HCEC 1CT (cell line): ENCODE measurements around the gene FGF4.

ENCODE experiments used
- DNase-seq: peaks from one replicate; pipeline ENCODE4 v3.0.0-alpha.2; 2017

FGF4 gene

DNA sequence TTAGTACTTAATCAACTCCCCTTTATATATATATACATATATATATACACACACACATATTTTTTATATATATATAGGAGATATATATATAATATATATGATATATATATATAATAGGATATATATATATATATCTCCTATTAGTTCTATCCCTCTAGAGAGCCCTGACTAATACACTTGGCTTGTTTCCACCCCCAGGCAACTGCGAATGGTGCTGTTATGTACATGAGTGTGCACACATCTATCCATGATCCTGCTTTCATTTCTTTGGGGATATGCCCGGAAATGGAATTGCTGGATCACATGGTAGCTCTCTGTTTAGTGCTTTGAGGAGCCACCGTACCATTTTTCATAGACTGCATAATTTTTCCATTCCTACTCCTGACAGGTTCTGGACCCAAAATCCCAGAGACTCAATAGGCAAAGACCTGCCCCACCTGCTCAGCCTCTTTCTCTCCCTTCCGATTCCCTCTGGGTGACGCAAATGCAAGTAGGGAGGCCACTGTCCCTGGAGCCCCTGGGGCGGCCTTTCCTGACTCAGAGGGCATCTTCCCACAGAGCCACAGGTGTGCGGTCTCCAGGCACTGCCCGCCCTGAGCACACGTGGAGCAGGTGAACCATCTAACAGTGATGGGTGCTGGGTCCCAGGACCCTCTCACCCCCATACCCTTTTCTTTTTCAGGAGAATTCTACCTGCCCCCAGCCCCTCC is 32.1 kb upstream of the FGF4 start:
- no peak for DNase-seq

DNA sequence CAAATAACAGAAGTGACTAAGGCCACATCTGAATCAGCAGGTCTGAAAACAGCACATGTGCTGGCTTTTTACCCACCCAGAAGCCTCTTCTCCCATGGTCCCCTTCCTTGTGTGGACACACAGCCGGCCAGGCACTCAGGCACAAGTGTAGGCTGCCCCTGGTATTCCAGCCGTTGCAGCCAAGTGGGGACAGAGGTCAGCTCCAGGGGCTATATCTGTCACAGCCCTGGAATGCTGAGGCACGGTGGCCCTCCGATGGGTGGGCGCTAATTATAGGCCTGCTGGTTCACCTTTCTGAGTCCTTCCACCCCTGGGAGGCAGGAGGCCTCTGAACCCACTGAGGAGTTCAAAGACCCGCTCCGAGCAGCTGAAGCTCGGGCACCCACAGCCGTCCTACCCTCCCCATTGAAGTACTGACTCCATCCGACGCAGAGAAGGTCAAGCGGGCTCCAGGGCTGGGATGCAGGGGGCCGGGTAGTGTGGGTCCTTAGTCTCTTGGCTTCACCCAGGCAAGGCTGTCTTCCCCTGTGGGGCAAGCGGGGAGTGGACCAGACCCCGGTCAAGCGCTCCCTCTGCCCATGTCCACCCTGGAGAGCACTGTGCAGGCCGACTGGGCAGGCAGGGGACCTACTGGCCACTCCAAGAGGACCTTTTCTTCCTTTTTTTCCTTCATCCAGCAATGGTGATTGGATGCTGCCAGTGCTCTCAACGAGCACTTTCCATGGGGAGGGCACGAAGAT is 29.8 kb upstream of the FGF4 start:
- DNase-seq = no peak

DNA sequence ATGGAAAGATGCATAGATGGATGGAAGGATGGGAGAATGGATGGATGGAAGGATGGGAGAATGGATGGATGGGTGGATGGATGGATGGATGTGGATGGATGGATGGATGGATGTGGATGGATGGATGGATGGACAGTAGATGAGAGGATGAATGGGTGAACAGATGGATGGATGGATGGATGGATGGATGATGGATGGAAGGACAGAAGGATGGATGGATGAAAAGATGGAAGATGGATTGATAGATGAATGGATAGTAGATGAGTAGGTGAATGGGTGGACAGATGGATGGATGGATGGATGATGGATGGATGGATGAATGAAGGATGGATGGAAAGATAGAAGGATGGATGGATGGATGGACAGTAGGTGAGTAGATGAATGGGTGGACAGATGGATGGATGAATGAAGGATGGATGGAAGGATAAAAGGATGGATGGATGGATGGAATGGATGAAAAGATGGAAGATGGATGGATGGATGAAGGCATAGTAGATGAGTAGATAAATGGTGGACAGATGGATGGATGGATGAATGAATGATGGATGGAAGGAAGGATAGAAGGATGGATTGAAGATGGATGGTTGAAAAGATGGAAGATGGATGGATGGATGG is 28.6 kb upstream of the FGF4 start:
- DNase-seq = no peak

DNA sequence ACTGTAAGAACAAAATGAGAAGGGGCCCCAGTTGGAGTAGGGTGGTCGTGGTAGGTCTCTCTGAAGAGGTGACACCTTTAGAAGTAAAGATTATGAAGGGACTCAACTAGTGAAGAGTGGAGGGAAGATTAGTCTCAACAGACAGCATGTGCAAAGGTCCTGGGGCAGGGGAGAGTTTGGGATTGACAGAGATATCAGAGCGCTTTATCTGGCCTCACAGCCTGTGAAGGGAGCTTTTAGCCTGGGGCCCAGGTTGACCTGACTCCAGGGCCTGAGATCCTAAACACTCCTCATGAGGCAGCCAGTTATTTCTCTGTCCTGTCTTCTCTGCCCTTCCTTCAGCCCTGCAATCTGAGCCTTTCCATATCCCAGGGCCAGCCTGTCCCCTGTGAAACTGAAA is 27.9 kb upstream of the FGF4 start:
- DNase-seq = no peak

DNA sequence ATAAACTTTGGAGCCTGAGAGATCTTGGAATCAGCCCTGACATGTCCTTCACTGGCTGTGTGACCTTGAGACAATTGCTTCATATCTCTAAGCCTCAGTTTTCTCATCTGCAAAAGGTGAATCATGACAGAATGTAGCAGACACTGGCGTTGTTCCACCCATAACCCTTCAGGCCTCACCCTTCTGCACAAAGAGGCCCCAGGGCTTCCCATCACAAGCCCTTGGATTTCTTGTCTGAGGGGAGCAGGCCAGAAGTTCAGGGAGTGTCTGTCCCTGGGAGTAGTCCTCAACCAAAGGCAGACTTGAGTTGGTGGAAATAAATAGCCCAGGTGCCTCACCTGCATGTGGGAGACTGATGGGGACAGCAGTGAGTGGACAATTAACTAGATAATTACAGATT is 27.4 kb upstream of the FGF4 start:
- DNase-seq = no peak

DNA sequence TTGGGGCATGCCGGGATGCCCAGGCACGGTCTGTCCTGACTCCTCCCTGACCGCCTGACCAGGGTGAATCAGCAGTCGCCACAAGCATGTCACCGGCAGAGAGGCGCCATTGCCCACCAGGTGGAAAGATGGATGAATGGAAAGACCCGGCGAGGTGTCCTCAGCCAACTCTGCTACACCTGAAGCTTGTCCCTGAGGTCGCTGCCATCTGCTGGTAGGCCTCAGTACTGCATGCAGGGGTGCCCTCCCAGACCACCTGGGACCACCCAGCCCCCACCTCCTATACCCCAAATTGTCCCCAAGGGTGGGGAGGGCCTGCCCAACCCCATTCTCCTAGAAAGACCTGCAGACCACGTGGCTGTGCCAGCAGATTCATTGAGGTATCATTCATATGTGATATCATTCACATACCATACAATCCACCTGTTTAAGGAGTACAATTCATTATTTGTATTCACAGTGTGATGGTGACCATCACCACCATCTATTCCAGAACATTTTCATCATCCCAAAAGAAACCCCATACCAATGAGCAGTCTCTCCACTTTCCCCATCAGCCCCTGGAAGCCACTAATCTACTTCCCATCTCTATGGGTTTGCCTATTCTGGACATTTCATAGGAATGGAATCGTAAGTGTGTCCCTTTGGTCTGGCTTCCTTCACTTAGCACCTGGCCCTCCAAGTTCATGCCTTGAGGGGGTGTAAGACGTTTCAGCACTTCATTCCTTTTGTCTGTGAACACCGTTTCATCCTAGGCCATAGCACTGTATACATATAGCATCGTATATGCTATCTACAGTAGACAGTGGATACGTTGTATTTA is 26.6 kb upstream of the FGF4 start:
- no peak for DNase-seq

DNA sequence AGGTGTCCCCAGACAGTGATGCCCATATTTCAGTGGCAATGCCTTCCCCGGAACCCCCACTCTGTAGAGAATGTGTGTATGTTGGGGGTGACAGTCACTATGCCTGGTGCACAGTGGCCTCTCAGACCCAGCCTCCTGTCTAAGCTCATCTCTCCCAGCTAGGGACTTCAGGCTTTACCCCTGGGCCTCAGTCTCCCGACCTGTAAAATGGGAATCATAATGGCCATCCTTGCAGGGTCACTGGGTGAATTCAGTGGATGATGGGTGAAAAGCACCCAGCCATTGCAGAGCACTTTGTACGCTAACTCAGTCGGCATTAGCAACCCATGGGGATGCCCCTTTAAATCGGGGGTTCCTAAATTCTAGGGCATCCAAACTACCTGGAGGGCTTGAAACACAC is 25.1 kb upstream of the FGF4 start:
- no peak for DNase-seq

DNA sequence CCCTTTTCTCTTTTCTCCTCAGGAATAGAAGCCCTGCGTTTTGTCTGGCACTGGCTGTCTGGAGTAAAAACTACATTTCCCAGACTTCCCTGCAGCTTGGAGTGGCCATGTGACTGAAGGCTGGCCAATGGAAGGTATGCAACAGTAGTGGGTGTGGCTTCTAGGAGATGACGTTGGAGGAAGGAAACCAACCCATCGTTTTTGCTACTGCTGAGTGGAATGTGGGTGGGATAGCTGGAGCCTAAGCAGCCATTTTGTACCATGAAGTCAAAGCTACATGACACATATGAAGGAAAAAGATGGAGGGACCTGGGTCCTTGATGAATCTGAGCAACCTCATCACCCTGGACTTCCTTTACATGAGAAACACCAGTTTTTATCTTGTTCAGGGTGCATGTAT is 24.4 kb upstream of the FGF4 start:
- no peak for DNase-seq

DNA sequence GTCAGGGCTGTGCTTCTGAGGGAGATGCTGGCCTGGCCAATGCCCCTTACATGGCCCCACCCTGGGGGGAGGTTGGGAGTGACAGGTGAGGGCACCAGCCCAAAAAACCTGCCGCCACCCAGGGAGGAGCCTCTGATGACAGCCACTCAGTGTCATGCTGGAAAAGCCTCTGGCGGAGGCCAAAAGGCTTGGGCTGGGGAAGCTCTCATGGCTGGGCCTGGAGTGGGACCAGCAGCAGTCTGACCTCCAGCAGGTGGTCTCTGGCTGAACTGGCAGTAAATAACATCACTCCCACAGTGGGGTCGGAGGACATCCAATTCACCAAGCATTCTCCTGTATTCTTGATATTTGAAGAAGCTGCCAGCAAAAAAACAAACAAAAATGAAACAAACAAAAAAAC is 24.0 kb upstream of the FGF4 start:
- DNase-seq = no peak

DNA sequence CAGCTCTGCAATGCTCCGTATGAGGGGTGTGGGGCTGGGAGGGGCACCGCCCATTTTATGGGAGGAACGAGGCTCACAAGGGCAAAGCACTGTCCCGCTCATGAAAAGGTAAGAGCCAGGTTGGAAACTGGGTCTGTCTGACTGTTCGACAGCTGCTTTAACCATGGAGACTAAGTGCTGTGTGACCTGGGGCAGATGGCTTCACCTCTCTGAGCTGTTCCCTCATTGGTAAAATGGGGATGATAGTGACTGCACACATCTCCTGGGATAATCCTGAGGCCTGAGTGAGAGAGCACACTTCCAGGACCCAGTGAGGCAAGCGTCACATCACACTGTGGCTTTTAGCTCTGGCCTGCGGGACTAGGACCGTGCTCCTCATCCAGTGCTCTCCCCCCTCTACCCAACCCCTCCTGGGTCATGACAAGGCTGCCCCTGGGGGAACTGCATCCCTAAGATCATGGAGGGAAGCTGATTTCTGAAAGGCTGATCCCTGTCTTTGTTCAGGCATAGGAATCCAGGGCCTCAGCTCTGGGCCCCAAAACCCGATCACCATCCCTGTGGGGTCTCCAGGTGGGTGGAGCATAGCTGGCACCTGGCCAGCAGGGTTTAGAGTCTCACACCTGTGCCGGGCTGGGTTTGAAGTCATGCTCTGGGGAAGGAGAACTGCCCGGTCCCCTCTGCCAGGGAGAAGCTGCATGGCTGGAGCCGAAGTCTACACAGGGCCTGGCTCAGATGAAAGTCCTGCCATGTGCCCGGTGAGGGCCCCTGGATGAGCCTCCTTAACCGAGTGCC is 22.8 kb upstream of the FGF4 start:
- DNase-seq = no peak

DNA sequence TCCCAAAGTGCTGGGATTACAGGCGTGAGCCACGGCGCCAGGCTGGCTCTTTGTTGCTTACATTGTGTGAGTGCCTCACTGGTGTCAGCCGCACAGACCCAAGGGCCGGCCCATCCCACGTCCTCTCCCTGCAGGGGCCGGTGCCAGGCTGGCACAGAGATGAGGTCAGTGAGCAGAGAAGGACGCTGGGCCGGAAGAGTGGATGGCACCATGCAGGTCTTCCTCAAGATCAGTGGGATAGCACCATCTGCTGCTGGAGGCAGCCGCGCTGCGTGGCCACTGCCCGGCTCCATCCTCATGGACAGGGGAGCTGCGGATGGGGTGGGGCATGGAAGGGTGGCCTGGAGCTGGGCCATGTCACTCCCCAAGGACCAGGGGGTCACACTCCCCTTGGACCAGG is 22.0 kb upstream of the FGF4 start:
- no peak for DNase-seq

DNA sequence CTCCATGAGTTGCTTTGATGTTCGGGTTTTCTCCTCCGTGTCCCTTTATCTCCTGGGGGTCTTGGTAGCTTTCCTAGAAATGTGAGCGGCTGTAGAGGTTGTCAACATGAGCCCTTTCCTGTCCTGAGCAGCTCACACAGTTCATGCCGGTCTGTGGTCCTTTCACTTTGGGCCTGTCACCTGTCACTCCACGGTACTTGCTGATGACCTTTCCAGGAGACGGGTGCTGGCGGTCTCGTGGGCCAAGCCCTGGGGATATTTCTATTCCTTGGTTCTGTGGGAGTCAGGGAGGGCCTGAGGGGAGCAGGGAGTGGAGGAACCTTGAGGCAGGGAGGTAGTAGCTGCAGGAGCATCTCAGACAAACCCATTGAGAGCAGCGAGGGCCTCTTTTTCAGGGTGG is 20.9 kb upstream of the FGF4 start:
- DNase-seq = no peak

DNA sequence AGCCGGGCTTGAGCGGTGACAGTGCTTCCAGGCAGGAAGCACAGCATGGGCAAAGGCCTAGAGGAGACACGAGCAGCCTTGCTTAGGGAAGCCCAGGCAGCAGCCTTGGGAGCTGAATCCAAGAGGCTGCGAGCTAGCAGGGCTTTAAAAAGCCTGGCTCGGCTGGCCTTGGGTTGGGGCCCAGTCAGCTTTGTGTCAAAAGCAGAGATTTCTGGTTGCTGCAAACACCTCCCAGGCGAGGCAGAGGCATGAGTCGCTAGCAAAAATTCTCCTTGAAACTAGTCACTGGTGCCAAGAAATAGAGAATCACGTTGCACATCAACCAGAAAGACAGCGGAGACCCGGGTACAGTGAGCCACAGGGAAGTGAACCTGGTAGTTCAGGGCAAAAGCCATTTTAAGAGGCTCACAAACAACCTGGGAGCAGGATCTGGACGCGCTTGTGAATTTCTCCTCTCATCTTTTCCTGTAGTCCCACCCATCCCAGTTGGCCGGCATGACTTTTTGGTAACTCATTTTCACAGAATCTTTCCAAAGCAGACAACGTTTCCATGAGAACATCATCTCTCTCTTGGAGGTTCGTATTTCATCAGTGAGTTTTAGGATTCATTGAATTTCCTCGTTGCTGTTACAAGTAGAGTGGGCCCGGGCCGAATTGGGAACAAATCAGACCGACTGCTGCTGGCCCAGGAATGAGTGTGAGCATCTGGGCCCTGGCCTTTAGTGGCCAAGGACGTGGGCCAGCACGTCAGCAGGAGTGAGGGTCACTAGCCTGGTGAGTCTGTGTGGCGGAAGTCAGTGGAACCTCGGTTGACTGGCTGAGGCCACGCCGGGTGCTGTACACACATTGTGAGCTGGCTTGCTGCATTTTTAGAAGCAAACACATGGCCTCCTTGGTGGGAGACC is 16.4 kb upstream of the FGF4 start:
- DNase-seq = peak; percentile 39

DNA sequence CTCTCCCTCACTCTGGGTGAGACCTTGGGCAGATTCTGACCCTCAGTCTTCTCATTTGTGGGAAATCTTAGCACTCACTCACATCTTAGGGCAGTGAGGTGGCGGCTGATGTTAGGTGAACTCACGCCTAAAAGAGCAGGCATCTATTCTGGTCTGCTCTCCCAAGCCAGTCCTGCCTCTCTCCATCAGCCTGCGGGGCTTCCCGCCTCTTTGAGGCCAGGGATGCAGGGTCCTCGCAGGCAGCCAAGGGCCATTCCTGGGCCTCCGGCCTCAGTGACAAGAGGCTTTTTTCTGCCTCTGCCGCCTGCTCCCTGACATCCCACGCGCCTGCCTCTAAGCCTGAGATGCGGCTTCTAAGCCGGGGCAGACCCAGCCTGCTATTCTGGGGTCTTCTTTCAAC is 13.8 kb upstream of the FGF4 start:
- no peak for DNase-seq

DNA sequence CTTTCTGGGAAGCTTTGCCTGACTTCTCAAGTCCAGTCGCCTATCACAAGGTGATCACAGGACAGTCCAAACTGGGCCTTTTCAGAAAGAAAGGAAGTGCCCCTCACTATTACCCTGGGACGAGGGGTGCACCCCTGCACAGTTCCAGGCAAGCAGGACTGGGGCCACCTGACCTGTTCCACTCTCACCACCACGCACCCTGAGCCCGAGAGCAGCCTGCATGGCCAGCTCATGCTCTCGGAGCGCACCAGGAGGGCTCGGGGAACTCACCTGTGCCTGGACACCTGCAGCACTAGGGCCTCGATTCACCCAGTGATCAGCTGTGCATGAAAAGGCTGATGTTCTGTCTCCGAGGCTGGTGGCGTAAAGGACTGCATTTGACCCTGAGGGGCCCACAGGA is 12.8 kb upstream of the FGF4 start:
- DNase-seq = no peak

DNA sequence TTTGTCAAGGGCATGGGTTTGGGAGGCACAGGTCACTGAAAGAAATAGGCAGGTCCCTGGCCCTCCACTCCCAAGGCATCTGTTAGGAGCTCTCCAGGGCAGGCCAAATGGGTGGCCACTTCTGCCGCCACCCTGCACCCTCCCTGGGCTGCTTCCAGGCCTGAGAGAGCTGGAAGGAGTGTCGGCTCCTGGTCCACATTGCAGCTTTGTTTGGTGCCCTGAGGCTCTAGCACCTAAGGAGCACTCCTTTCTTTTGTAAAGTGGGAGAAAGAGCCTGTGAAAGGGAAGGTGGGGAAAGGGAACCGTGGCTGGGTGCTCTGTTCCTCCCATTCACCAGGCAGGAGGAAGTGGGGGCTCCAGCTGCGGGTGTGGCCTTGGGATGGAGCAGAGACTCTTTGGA is 12.3 kb upstream of the FGF4 start:
- DNase-seq = no peak

DNA sequence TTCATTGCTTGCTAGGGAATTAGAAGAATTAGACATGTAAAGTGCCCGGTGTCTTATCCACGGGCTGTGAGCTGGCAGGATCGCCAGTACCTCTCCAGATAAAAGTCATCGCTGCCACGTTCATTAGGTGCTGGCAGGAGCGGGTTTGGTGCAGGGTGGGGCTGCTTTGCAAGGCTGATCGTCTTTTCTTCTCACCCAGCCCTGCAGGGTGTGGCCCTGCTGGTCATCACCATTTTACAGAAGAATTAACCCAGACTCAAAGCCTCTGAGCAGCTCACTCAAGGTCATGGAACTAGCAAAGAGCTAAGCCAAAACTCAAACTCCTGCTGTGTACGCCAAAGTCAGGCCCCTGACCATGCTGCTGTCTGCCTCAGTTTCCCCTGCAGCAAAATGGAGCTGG is 6.1 kb upstream of the FGF4 start:
- DNase-seq = no peak

DNA sequence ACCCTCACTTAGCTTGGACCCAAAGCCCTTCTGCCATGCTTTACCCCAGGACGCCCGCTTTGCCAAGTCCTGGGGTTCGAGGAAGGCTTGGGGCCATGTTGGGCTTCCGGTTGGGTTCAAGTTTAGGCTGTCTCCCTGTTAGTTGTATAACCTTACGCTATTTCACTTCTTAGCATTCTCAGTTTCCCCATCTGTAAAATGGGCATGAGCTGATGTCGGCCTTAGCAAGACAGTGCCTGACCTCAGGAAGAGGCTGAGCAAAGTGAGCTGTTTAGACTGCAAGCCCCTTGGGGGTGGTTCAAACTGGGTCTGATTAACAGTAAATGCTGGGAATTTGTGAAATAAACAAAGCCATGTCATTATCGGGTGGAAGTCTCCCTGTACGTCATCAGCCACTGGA is 3.2 kb upstream of the FGF4 start:
- no peak for DNase-seq

DNA sequence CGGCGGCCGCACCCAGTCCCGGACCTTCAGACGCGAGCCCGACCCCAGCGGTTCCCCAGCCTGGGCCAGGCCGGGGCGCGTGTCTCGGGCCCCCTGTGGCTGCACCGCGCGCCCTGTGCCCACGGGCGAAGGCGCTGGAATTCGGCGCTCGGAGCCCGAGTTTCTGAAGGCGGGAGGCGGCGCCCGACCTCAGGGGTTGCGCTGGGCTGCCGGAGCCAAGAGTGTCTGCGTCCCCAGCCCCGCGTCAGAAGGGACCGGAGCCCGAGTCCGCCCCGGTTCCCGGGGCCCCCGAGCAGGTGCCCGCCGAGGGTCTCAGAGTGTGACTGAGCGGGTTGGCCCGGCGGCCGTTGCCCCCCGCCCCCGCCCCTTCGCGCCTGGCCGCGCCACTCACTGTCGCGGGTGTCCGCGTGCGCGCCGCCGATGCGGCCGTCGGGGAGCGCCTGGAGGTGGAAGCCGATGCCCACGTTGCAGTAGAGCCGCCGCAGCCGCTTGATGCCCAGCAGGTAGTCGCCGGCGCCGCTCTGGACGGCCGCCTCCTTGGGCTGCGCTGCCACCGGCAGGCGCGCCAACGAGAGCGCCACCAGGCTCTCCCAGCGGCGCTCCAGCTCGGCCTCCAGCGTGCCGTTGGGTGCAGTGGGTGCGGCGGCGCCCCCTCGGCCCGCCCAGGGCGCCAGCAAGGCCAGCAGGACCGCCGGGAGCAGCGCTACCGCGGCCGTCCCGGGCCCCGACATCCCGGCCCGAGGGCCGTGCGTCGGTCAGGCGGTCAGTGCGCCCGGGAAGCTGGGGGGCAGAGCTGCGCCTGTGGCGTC is 583 bp downstream of the FGF4 start:
- DNase-seq = no peak

DNA sequence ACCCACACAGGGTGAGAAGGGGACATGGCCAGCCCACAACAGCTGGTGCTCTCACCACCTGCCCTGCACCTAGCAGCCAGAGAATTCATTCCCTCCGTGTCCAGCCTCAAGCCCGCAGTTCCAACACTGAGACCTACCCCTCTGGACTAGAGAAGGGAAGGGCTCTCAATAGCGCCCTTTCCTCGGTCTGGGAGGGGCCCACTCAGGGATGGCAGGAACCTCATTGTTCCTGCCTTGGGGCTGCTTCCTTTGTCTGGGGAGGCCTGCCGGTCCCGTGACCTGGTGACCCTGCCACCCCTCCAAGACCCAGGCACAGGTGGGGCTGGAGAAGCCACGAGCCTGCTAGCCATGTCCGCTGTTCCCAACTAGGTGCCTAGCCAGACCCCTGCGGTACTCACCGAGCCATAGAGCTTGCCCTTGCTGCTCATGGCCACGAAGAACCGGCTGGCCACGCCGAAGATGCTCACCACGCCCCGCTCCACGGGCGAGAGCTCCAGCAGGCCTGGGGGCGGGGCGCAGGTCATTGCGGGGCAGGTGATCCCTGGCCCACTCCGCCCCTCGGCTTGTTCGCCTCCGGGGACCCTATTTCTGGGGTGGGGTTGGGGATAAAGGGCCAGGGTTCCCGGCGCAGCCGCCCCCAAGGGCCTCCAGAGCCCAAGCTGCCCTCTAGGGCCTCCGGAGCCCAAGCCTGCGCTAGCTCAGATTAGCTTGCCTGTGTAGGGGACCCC is 1.4 kb downstream of the FGF4 start:
- DNase-seq = no peak
